Mucosa of gallbladder (tissue), 1 donor: ENCODE results near the gene GDF11. TPM values are rescaled to one million over a fixed set of nuclear protein-coding genes. Genes with fewer than 3 reads are reported as not detected.

Experiments used
- DNase-seq: peaks from one replicate; pipeline ENCODE4 v3.0.0-alpha.2; 2020; ENCODE audit warnings: low spot score
- total RNA-seq: library from RNA; stranded (reverse); gene quantifications from one replicate; pipeline ENCODE4 v1.2.1, GENCODE V29; 2021
- donor health status: DM: no; HTN: no; CAD: no.

Gene GDF11
- total RNA-seq, 1 donor from 2014 or later, result 11.5 TPM

- no peak for DNase-seq
Observed at GRCh38 chr12:55723516-55724225, 19.3 kb upstream of the GDF11 start.

DNA sequence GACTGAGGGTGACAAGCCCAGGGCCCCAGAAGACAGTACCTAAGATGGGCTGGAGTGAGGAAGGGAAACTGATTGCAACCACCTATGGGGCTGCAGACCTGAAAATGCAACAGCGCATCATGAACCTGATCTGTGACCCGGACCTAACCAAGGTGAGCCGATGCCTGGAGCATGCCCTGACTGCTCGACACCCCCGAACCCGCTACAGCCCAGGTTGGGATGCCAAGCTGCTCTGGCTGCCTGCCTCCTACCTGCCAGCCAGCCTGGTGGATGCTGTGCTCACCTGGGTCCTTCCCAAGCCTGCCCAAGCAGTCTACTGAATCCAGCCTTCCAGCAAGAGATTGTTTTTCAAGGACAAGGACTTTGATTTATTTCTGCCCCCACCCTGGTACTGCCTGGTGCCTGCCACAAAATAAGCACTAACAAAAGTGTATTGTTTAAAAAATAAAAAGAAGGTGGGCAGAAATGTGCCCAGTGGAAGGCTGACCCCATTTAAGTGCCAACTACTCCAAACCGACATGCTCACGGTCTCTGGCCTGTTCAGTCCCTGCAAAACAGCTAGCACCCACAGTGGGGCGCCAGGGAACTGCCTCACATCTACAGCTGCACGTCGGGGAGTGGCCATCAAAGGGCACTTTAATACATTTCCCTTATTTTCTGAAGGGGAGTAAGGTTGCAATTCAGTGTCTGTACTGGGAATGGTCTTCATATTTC lies 18.5 kb upstream of the GDF11 start:
- DNase-seq, result peak; percentile 74

- no peak for DNase-seq
Observed at GRCh38 chr12:55724940-55725309, 18.0 kb upstream of the GDF11 start.

DNA sequence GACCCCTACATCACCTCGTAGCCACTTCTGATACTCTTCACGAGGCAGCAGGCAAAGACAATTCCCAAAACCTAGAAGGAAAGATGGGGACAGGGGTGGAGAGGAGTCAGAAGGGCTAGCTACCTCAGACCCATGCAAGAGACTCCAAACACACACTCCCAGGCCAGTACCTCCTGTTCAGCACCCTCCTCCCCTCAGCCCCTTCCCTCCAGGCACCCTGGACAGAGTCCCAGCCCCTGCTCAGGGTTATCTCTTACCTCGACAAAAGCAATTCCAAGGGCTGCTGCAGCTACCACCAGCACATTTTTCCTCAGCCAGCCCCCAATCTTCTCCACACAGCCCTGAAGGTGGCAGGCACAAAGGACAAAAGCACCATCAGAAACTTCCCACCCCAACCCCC lies 17.4 kb upstream of the GDF11 start:
- no peak for DNase-seq

GRCh38 chr12:55726971-55727370 lies 16.0 kb upstream of the GDF11 start:
- no peak for DNase-seq

DNA sequence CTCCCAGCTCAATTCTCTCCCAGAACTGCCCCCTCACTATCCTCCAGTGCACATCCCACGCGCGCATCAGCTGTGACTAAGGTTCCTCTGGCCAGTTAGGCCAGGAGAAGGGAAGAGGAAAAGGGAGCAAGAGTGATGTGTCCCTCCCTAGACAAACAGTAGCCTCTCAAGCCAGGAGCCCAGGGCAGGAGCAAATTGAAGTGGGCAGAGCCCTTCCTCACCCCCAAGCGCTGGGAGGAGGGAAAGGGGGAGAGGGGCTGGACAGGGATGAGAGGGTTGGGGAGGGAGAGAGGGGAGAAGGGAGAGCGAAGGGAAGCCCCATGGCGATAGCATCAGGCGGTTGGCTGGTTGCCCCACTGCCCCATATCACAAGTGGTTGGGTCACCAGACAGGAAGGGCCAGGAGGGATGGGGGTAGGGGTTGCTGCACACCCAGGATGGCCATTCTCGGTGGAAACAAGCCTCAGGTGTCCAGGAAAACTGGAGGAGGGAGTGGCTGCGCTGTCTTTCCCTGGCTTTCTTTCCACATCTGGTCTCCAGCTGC lies 15.2 kb upstream of the GDF11 start:
- DNase-seq, result peak; percentile 62

- DNase-seq, result peak; percentile 76
Observed at GRCh38 chr12:55728186-55728938, 14.6 kb upstream of the GDF11 start.

DNA sequence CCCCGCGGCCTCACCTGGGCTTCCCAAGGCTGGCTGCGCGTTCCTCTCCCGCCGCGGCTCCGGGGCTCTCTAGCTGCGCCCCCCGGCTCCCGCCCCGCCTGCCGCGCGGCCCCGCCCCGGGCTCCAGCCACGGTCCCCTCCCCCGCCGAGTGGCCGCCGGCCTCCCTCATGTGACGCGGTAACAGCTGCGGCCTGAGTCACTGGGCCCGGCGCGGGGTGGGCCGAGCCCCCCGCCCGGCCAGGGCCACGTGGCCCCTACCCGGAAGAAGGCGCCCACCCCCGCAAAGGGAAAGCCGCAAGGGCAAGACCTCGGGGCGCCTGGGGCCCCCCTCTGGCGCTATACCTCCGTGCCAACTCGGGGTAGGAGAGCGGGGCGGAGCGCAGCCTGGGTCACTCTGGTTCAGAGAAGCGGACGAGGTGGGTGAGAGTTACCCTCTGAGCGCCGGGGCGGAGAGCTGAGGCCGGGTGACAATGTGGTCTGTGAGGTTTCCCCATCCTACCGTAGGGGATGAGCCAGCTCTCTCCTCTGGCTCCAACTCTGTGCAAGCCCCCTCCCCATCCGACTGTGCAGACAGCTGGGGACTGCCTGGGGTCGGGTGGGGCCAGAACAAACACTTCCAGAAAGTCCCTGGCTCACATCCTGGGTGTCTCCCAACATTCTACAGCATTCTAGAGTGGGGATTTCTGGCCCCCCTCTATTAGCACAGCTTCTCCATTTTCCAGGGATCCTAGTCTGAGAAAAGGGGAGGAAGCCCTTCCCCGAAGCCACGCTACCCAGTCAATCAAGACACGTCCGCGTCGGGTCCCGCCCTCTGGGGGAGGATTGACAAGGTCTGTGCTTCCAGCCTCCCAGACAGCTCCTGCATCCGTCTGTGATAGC lies 13.7 kb upstream of the GDF11 start, which contains the start of gene CD63:
Gene CD63, minus strand, starts transcription at position 71 of the 880 bp plus-strand sequence. CDS start 668 bp downstream, outside the sequence.
- DNase-seq, result peak; percentile 90

DNA sequence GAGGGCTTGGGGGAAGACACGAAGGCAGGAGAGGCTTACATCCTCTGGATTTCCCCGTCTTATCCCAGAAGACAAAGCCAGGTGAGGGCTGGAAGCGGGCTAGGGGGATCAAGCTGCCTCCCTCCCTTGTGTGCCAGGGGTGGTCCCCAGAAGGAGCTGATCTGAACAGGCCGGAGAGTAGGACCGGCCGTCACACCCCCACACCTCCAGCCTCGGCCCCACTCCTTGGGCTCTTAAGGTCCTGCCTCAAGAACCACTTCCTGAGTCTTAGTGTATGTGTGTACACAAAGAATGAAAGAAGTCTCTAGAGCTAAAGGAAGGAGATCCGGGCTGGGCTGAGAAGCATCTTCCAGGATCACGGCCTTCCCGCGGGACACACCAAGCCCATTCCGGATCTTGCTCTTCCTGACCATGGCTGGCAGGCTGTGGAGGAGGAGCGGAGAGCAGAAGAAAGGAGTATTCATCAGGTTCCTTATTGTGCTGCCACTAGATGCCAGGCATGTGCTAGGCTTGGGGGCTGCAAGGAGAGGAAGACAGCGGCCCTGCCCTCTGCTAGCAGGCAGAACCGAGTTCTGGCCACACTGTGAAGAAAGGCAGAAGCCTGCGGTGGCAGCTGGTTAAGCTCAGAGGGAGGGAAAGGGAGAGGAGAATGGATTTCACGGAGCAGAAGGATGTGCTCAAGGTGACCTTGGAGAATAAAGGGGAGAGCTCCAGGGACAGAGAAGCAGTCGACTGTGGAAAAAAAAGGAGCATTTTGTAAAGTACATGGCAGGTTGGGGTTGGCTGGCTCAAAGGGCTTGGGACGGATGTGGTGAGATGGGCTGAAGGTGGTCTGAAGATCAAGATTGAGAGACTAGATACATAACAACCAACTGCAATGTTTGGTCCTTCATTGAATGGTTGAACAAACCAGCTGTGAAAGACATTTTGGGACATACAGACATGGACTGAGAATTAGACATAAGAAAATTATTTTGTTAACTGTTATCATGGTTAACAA lies 12.8 kb upstream of the GDF11 start:
- DNase-seq, result peak; percentile 54

DNA sequence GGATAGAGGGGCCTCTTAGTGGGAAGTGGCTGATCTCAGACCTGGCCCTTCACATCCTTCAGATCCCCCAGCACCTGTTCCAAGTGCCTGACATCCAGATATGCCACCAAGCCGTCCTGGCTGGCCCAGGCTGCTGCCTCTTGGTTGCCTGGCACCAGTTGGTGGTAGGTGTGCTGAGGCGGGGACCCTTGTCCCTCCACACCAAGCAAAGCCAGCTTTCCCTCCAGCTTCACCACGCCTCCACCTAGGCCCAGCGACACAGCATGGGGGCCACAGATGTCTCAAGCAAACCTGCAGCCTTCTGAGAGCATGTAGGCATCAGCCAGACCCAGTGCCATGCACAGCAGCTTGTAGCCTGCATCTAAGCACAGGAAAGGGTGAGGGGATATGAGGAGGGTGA lies 10.6 kb upstream of the GDF11 start:
- no peak for DNase-seq

DNA sequence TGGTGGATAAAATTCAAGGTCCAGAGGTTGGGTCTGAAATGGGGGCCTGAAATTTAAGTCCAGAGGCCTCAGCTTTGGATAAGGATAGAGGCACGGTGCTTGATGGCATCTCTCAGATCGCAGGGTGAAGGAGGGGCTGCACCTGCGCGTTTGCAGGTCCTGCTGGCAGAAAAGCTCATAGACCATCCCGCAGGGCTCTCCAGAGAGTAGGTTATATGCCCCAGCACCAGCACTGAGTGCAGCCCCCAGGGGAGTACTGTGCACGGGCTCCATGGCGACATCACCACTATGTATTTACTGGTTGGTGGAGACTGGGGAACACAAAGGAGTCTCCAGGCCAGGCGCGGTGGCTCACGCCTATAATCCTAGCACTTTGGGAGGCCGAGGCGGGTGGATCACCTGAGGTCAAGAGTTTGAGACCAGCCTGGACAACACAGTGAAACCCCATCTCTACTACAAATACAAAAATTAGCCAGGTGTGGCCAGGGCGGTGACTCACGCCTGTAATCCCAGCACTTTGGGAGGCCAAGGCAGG lies 9.8 kb upstream of the GDF11 start:
- no peak for DNase-seq

DNA sequence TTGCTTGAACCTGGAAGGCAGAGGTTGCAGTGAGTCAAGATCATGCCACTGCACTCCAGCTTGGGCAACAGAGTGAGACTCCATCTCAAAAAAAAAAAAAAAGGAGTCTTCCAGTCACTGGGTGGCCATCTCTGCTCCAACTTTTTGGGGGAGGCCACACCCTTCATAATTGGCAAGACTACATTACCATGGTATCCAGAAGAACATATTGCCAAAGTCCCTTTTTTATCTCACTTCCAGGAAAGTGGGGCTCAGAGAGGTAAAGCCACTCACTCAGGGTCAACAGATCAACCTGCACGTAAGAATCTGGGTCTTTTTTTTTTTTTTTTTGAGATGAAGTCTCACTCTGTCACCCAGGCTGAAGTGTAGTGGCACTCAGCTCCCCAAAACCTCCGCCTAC lies 9.1 kb upstream of the GDF11 start:
- no peak for DNase-seq

DNA sequence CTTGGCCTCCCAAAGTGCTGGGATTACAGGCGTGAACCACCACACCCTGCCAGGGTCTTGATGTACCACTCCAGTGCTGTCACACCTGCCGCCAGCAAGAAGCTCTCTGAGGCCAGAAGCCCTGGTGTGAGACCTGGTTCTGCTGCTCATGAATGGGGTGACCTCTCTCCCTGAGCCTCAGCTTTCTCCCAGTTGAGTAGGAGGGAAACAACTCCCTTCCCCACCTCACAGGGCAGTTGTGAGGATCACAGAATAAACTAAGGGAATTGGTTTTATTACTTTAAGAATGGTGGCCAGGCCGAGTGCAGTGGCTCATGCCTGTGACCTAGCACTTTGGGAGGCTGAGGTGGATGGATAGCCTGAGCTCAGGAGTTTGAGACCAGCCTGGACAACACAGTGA lies 8.3 kb upstream of the GDF11 start:
- DNase-seq, result no peak

DNA sequence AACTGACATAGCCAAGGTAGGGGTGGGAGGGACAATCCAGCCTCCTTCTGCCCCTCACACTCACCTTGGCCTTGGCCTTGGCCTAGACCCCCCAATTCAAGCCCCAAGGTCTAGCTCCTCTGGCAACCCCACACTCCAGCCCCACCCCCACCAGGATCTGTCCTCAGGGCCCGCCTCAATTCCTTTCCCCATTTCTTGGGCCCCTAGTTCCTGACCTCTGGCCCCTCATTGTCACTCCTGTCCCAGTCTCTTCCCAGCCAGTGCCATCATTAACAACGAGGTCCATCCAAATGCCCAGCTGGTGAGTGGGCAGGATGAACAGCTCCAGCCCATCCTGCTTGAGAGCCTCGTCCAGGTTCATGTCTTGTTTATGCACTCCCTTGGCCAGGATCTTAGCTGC lies 6.8 kb upstream of the GDF11 start:
- no peak for DNase-seq

- DNase-seq, result peak; percentile 80
Observed at GRCh38 chr12:55736780-55737580, 5.9 kb upstream of the GDF11 start.

- DNase-seq, result no peak
Observed at GRCh38 chr12:55737581-55738122, 5.3 kb upstream of the GDF11 start.

DNA sequence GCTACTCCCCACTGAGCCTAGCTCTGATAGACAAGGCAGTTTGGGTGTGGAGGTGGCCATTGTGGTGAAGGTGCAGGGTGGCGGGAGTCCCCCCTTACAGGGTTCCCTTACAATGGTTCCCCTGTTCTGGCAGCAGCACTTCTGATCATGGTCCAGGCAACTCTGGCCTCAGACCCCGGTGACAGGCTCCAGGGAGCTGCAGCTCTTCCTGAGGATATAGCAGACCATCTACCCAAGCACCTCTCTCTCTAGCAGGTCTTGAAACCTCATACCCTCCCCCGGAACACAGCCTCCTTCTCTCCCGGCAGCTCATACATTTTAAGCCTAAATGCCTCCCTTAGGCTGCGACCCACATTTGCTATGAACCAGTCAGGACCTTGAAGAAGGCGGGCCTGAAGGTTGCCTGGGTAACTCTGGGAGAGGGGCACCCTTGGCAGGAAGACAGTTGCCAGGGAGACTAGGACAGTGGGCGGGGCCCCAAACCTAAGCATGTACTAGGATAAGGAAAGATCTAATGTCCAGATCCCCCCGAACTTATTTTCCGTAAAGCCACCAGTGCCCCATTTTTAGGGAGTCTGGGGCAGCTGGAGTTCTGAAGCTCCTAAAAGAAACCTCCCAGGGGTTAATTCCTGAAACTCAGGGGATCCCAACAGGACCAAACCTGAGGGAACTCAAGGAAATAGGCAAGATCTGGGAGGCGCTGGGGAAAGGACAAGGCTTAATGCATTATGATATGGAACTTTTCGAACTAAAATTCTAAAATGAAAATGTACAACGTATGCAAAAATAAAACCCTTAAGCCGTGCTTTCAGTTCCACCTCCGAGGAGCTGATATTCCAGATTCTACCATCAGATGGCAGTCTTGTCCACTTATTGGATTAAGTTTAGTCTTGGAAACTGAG lies 4.5 kb upstream of the GDF11 start:
- peak; percentile 90 for DNase-seq

- no peak for DNase-seq
Observed at GRCh38 chr12:55739025-55739378, 3.9 kb upstream of the GDF11 start.
